ENCODE results near the gene ZC3H18.

GRCh38 chr16:88588754-88589153 is 18.6 kb downstream of the ZC3H18 start:
- no peak for TF ChIP-seq POLR2AphosphoS5 (IDR thresholded peaks at IDR 0.05; ENCODE audit: low read depth, low read length)
- TF ChIP-seq POLR2A (IDR thresholded peaks at IDR 0.05; ENCODE audit: low read depth, low read length) = no peak
- no peak for TF ChIP-seq TAF1 (IDR thresholded peaks at IDR 0.05; ENCODE audit: borderline replicate concordance, low read depth, low read length)

Data from GM12892 (cell line).